Chondrocyte (in vitro differentiated cells): ENCODE results near the gene CYP17A1. TPM values are rescaled to one million over a fixed set of nuclear protein-coding genes. Genes with fewer than 3 reads are reported as not detected.

Experiments
- DNase-seq: peaks from one replicate; pipeline ENCODE4 v3.0.0; 2021; ENCODE audit warnings: mixed read lengths, low spot score
- H3K27ac Mint-ChIP-seq: one replicate; pipeline ENCODE4 v1.8.0; 2021; ENCODE audit warnings: mild to moderate bottlenecking, moderate library complexity, mixed read lengths; ENCODE audit not compliant: unreplicated experiment
- H3K27me3 Mint-ChIP-seq: 2 replicates; pipeline ENCODE4 v1.8.0; 2021; ENCODE audit warnings: low read depth, mixed read lengths
- H3K36me3 Mint-ChIP-seq: 2 replicates; pipeline ENCODE4 v1.8.0; 2021; ENCODE audit warnings: low read depth, mixed read lengths
- H3K4me1 Mint-ChIP-seq: 2 replicates; pipeline ENCODE4 v1.8.0; 2021; ENCODE audit warnings: low read depth, mild to moderate bottlenecking, mixed read lengths
- H3K4me3 Mint-ChIP-seq: one replicate; pipeline ENCODE4 v1.8.0; 2021; ENCODE audit warnings: mild to moderate bottlenecking, moderate library complexity, mixed read lengths; ENCODE audit not compliant: unreplicated experiment
- H3K9me3 Mint-ChIP-seq: 2 replicates; pipeline ENCODE4 v1.8.0; 2021; ENCODE audit warnings: low read depth, mixed read lengths
- total RNA-seq: library from RNA; stranded (reverse); gene quantifications from 3 replicates; pipeline ENCODE4 v1.2.1, GENCODE V29; 2021
- TF ChIP-seq, protein P1 (sequence below): fragments of 200-600 bp; sonication (generic); IDR thresholded peaks from 2 replicates; pipeline ENCODE4 v1.5.0; 2021; ENCODE audit warnings: antibody characterized with exemption, mild to moderate bottlenecking, moderate library complexity

The CYP17A1 gene
- total RNA-seq, 1 donor from 2014 or later: not detected

DNA sequence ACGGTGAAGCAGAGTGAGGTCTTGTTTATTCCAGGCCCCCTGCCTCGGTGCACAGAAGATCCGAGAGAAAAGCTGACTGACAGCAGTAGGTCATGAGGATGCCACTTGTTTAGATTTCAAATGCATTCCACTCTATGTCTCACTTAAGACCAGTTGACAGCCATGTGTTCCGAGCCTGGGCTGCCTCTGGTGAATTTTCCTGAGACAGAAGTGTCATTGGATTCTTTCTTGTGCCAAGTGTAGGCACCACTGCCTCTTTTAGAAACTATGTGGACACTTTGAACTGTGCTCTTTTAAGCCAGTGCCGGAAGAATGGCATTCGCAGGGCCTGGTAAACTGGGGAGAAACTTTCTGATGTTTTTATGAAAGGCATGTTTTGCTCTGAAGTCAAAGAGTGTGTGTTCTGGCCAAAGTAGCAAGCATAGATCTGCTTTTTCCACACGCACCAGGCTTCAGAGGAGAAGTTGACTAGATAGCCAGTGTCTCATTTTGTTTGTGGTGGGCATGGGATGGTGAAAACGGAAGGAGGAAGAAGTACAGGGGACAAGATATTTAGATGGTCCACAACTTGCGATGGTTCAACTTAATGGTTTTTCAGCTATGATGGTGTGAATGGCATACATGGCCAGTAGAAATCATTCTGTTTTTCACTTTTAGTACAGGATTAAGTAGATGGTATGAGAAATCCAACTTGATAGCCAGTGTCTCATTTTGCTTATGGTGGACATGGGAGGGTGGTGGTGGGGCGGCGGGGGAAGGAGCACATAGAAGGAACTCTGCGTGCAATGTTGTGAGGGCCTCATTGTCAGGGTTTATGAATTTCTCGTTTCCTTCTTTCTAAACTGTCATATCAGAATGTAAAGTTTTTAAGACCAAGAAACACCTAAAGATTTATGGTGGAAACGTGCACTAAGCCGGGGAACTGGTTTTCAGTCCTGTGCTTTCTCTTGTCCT is 41.5 kb downstream of the CYP17A1 start:
- Mint-ChIP-seq H3K4me3 (peak overlapping the region; percentile 11), H3K36me3 (peaks cover 10% of the 10 kb centered on the region), H3K27ac (peak overlapping the region; percentile 83), H3K27me3 (no peaks in the 10 kb centered on the region), H3K9me3 (no peaks in the 10 kb centered on the region), H3K4me1 (peaks cover 79% of the 10 kb centered on the region)
- DNase-seq: no peak
- TF ChIP-seq, protein P1, sequence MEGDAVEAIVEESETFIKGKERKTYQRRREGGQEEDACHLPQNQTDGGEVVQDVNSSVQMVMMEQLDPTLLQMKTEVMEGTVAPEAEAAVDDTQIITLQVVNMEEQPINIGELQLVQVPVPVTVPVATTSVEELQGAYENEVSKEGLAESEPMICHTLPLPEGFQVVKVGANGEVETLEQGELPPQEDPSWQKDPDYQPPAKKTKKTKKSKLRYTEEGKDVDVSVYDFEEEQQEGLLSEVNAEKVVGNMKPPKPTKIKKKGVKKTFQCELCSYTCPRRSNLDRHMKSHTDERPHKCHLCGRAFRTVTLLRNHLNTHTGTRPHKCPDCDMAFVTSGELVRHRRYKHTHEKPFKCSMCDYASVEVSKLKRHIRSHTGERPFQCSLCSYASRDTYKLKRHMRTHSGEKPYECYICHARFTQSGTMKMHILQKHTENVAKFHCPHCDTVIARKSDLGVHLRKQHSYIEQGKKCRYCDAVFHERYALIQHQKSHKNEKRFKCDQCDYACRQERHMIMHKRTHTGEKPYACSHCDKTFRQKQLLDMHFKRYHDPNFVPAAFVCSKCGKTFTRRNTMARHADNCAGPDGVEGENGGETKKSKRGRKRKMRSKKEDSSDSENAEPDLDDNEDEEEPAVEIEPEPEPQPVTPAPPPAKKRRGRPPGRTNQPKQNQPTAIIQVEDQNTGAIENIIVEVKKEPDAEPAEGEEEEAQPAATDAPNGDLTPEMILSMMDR: no peak

DNA sequence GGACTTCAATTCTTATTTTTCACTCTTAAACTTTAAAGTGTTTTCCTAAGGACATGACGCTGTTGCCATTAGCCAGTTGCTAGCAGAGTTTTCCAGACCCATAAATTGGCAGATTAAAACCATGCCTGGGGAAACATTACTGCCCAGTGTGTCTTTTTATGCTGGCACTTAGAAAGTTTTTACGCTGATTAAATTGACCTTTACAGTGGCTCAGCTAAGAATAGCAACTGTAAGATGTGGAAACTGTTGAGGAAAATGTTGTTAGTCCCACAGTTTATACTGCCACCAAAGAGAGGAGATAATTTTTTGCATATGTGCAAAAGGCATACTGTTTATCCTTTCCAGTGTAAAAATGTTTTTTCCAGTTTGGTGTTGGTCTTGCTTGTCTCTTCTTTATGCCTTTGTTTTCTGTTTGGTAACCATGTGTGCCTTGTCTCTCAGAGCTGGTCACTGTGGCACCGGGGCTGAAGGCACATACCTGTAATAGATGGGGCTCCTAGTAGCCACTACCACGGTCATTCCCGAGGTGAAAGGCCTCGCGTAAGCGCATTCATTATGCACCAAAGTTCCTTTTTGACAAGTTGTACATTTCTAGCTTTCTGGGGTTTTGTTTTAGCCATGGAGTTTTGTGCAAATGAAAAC is 45.3 kb downstream of the CYP17A1 start:
- TF ChIP-seq, protein P1: no peak
- peaks cover 7% of the 10 kb centered on the region for H3K36me3 Mint-ChIP-seq

DNA sequence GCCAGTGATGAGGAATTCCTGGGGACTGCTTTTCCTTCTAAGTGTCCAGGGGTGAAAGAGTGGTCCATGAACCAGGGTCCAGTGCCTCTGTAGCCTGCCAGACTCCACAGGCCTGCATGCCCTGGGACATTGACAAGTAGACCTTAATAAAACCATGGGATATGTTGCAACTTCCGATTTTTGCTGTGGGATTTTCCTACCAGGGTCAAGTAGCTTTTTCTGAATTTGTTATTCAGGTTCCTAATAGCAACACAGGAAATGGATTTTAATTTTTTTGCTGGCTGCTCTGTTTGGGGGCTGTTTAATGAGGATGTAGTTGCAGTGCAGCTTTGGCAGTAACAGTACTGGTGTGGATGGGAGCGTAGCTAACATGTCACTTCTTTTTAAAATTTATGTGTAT is 51.4 kb downstream of the CYP17A1 start:
- TF ChIP-seq, protein P1: no peak
- Mint-ChIP-seq H3K27me3 (no peaks in the 10 kb centered on the region), H3K9me3 (peaks cover 5% of the 10 kb centered on the region), H3K36me3 (peaks cover 10% of the 10 kb centered on the region), H3K27ac (peak overlapping the region; percentile 52), H3K4me1 (peaks cover 79% of the 10 kb centered on the region), H3K4me3 (no peak overlapping the region)
- no peak for DNase-seq

More for the DNA sequence above, 45.3 kb downstream of the CYP17A1 start:
- no peak for DNase-seq
- Mint-ChIP-seq H3K4me1 (peaks cover 77% of the 10 kb centered on the region), H3K4me3 (no peak overlapping the region), H3K9me3 (peaks cover 5% of the 10 kb centered on the region), H3K27me3 (no peaks in the 10 kb centered on the region), H3K27ac (peak overlapping the region; percentile 78)

DNA sequence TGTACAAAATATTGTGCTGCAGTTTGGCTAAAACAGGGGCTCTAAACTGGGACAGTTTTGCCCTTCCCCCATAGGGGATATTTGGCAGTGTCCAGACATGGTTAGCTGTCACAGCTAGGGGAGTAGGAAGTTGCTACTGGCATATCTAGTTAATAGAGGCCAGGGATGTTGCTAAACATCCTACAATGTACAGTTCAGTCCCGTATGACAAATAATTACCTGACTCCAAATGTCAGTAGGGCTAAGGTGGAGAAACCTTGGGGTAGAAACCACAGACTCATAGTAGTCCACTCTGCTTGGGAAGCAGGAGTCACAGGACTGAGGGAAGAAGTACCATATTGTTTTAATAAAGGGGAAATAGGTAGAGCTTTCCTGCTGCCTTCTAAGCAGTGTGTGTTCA is 53.6 kb downstream of the CYP17A1 start:
- DNase-seq: no peak
- no peaks in the 10 kb centered on the region for H3K9me3 Mint-ChIP-seq
- TF ChIP-seq, protein P1: no peak
- H3K4me1 Mint-ChIP-seq: peaks cover 89% of the 10 kb centered on the region
- no peaks in the 10 kb centered on the region for H3K27me3 Mint-ChIP-seq
- H3K4me3 Mint-ChIP-seq: peak overlapping the region; percentile 40
- peak overlapping the region; percentile 97 for H3K27ac Mint-ChIP-seq
- H3K36me3 Mint-ChIP-seq: peaks cover 3% of the 10 kb centered on the region
